ENCODE data around the gene FGFRL1.
"Not testable (repeated sequence)": the region's sequence is repeated elsewhere in the genome, so short reads cannot be mapped to it uniquely, and the experiment has no call there.

Gene FGFRL1

DNA sequence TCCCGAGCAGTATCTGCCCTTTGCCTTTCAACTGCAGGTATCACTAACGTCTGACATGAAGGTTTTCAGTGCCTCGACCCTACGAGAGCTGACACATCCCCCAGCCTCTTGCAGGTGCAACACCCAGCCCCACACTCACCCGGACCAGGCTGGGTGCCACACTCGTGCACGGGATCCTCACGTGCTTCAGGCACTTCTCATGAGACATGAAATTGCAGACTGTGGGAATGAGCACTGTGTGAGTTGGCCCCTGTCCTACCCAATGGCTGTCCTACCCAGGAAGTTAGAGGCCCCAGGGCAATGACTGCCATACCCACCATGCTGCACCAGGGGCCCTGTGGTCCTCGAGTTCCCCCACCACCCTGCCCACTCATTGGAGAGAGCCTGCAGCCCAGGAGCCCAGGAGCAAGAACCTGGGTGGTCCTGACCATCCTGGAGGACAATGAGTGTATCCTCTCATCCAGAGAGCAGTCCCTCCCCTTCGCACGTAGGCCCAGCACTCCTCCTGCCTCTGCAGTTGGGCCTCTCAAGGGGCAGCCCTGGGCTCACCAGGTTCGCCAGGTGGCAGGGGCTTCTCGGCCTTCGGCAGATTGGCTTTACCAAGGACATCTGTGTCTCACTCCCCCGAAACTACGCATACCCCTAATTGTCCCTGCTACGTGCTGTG lies 40.4 kb upstream of the FGFRL1 start:
- no peak overlapping the region for H3K4me3 ChIP-seq (ENCODE audit: low read length)
- DNase-seq (ENCODE audit: low read depth), result peak; percentile 19
- TF ChIP-seq, protein P1, sequence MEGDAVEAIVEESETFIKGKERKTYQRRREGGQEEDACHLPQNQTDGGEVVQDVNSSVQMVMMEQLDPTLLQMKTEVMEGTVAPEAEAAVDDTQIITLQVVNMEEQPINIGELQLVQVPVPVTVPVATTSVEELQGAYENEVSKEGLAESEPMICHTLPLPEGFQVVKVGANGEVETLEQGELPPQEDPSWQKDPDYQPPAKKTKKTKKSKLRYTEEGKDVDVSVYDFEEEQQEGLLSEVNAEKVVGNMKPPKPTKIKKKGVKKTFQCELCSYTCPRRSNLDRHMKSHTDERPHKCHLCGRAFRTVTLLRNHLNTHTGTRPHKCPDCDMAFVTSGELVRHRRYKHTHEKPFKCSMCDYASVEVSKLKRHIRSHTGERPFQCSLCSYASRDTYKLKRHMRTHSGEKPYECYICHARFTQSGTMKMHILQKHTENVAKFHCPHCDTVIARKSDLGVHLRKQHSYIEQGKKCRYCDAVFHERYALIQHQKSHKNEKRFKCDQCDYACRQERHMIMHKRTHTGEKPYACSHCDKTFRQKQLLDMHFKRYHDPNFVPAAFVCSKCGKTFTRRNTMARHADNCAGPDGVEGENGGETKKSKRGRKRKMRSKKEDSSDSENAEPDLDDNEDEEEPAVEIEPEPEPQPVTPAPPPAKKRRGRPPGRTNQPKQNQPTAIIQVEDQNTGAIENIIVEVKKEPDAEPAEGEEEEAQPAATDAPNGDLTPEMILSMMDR (IDR thresholded peaks at IDR 0.05; ENCODE audit: insufficient read depth, low read depth, low read length, missing control alignments), result no peak

DNA sequence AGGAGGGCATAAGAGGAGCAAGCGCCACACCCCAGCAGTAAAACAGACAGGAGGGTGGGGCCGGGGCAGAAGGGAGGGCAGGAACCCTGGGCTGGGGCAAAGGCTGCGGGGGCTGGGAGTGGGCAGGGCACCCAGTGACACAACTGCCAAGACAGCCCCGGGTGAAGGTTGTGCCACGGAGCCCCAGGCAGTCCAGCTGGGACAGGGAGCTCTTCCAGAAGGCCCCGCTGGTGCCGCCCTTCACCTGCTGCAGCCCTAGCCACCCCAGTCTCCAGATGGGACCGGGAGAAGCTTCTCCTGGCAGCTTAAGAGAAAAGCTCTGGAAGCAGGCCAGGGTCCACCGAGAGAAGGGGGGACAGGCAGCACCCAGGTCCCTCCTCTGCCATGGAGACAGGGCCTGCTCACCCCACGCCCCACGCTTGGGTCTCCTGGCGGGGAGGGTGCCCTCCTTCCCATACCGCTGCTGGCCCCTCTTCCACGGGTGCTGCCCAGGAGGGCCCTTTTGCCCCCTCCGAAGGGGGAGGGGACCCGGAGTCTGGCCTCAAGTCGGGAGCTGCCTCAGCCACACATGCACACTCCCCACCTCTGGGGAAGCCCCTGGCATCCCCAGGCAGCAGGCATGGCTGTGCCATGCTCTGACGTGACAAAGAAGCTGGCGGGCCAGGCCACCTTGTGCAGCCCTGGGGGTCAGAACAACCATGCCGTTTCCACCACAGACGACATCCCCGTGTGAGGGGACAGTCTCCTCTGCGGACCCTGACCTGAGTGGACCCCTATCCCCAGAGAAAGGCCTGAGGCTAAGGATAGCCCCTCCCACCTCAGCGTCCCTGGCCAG lies 39.5 kb upstream of the FGFRL1 start:
- DNase-seq (ENCODE audit: low read depth), result no peak
- TF ChIP-seq, protein P1 (IDR thresholded peaks at IDR 0.05; ENCODE audit: insufficient read depth, low read depth, low read length, missing control alignments), result no peak
- peak overlapping the region; percentile 60 for H3K4me3 ChIP-seq (ENCODE audit: low read length)

DNA sequence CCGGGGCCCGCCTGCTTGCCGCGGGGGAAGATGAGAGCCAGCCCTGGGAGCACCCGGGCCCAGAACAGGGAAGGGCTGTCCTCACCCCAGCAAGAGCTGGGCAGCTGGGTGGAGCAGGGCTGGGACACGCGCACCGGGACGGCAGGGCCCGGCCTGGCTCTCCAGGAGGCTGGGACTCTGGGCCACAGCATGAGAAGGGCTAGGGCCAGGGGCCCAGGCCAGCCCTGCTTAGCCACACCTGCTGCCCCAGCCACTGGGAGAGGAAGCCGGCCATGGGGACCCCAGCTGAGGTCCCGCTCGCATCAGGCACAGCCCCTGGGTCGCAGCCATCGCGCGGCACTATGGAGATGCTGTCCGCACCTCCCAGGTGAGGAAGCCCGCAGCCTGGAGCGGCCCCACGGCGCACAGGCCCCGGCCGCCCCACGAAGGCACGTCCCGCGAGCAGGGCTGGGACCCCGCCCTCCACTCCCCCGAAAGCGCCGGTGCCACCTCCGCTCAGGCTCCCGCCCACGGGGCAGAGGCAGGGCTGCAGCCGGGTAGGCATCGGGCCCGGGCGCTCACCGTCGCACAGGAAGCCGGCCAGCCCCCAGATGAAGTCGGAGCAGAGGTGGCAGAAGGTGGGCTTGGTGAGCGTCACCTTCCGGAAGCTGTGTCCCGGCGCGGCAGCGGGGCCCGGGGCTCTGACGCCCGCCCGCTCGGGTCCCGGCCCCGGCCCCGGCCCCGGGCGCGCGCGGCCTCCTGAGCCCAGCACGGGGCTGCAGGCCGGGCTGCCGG lies 38.6 kb upstream of the FGFRL1 start:
- DNase-seq (ENCODE audit: low read depth), result peak; percentile 35

DNA sequence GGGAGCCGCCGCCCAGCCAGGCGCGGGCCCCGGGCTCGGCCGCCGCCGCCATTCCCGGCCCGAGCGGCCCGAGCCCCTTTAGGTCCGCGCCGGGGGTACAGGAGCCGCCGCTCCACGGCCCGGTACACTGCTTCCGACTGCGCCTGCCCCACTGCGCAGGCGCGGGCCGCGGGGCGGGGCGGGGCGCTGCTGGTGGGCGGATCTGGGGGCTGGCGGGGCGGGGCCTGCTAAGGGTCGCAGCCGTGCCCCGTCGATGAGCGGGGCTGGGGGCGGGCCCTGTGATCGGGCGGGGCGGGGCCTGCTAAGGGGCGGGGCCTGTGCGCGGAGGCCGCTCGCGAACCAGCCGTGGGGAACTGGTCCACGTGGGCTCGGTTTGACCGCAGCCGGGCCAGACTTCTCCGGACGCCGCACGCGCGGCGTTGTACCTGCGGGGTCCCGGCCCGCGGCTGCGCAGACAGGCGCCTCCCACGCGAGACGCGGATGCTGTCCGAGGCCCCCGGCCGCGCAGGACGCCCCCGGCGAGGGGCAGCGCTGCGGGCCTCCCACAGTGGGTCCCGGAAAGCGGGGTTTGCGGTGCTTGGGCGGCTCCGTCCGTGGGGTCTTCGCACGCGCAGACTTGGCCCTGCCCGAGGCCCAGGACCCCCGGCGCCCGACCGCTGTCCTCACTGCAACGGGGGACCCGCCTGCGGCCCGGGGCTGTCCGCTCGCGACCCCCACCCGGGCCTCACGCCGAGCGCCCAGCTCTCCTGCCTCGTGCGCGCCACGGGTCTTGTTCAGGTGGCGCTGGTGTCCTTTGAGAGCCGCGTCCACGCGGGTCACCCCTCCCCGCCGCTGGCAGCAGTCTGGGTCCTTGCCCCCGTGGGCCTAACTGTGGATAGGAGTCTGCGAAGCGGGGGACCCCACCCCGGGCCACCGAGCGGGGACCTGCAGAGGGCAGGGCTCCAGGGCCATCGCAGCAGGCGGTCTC lies 37.7 kb upstream of the FGFRL1 start, which contains the start of gene DGKQ:
Gene DGKQ, minus strand, starts transcription at position 139 of the 967 bp plus-strand sequence. Its CDS starts 87 bp downstream, at position 52.
- peak within 1 kb of the TSS; percentile 60 for H3K4me3 ChIP-seq (ENCODE audit: low read length)
- TF ChIP-seq, protein P1 (IDR thresholded peaks at IDR 0.05; ENCODE audit: insufficient read depth, low read depth, low read length, missing control alignments), result no peak
- peak; percentile 85 for DNase-seq (ENCODE audit: low read depth)

More for the DNA sequence above, 38.6 kb upstream of the FGFRL1 start:
- TF ChIP-seq, protein P1 (IDR thresholded peaks at IDR 0.05; ENCODE audit: insufficient read depth, low read depth, low read length, missing control alignments), result no peak
- H3K4me3 ChIP-seq (ENCODE audit: low read length), result peak overlapping the region; percentile 60

DNA sequence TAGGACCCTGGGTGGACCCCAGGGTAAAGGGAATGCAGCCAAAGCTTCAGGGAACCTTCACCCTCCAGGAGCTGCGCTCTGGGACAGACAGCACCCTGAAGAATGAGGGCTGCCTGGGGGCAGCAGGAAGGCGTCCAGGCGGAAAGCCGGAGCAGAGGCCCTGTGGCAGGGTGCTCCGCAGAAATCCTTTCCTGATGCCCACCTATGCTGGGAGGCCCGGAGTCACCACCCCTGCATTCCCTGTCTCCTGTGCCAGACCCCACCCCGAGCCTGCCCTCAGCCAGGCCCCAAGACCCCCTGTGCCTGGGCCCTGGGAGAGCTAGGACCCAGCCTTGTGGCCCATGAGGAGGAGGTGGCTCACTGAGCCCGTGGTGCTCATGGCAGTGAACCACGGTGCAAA lies 36.8 kb upstream of the FGFRL1 start:
- no peak overlapping the region for H3K4me3 ChIP-seq (ENCODE audit: low read length)
- no peak for DNase-seq (ENCODE audit: low read depth)
- TF ChIP-seq, protein P1 (IDR thresholded peaks at IDR 0.05; ENCODE audit: insufficient read depth, low read depth, low read length, missing control alignments), result no peak

DNA sequence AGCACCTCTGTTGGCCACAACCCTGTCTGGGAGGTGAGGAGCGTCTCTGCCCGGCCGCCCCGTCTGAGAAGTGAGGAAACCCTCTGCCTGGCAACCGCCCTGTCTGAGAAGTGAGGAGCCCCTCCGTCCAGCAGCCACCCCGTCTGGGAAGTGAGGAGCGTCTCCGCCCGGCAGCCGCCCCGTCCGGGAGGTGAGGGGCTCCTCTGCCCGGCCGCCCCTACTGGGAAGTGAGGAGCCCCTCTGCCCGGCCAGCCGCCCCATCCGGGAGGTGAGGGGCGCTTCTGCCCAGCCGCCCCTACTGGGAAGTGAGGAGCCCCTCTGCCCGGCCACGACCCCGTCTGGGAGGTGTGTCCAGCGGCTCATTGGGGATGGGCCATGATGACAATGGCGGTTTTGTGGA lies 35.4 kb upstream of the FGFRL1 start:
- not testable (repeated sequence) for DNase-seq (ENCODE audit: low read depth); H3K4me3 ChIP-seq (ENCODE audit: low read length)

Measured in epithelial cell of esophagus (primary cell).